Gastroesophageal sphincter (tissue), 3 donors: ENCODE data around the gene CSNK1D.

ENCODE experiments used
- CTCF ChIP-seq, 4 experiments: fragments of 200-600 bp in 2 of 4; fragments of 450-650 bp in 2 of 4; sonication (generic) in 1 of 4; IDR thresholded peaks; one replicate each; pipeline ENCODE4 v1.5.1; 2017 to 2019; ENCODE audit warnings: antibody characterized with exemption in 4 of 4, mild to moderate bottlenecking in 2 of 4, moderate library complexity in 2 of 4
- POLR2A ChIP-seq, 2 donors: fragments of 450-650 bp; IDR thresholded peaks; one replicate each; pipeline ENCODE4 v1.6.1; 2017; ENCODE audit warnings: antibody characterized with exemption in 2 of 2, mild to moderate bottlenecking in 2 of 2, moderate library complexity in 1 of 2
- POLR2AphosphoS5 ChIP-seq: sonication (generic); formaldehyde crosslinking; IDR thresholded peaks from one replicate; pipeline ENCODE4 v1.6.1; 2017; ENCODE audit warnings: antibody characterized with exemption

GRCh38 chr17:82287013-82287867, 13.7 kb upstream of the CSNK1D start:
- TF ChIP-seq CTCF (IDR thresholded peaks at IDR 0.05) (no peak), POLR2AphosphoS5 (no peak), POLR2A (IDR thresholded peaks at IDR 0.05) (no peak)
